ENCODE results near the gene WASF2.

WASF2 gene

GRCh38 chr1:27400082-27400962, 89.6 kb downstream of the WASF2 start:
- peaks cover 3% of the 10 kb centered on the region for H3K36me3 Mint-ChIP-seq (ENCODE audit: low read depth)
- no peak overlapping the region for H3K27ac Mint-ChIP-seq
- H3K27me3 Mint-ChIP-seq (ENCODE audit: low read depth), result no peaks in the 10 kb centered on the region
- no peak overlapping the region for H3K4me3 Mint-ChIP-seq
- H3K4me1 Mint-ChIP-seq (ENCODE audit: low read depth), result peaks cover 2% of the 10 kb centered on the region
- H3K9me3 Mint-ChIP-seq, result no peaks in the 10 kb centered on the region

GRCh38 chr1:27399251-27400025, 90.5 kb downstream of the WASF2 start:
- H3K27me3 Mint-ChIP-seq (ENCODE audit: low read depth), result no peaks in the 10 kb centered on the region
- no peak overlapping the region for H3K27ac Mint-ChIP-seq
- no peaks in the 10 kb centered on the region for H3K9me3 Mint-ChIP-seq
- H3K4me3 Mint-ChIP-seq, result no peak overlapping the region
- H3K4me1 Mint-ChIP-seq (ENCODE audit: low read depth), result peaks cover 4% of the 10 kb centered on the region
- peaks cover under 1% of the 10 kb centered on the region for H3K36me3 Mint-ChIP-seq (ENCODE audit: low read depth)

GRCh38 chr1:27398405-27399149, 91.4 kb downstream of the WASF2 start:
- Mint-ChIP-seq H3K27me3 (ENCODE audit: low read depth) (no peaks in the 10 kb centered on the region), H3K4me1 (ENCODE audit: low read depth) (peaks cover 4% of the 10 kb centered on the region), H3K9me3 (no peaks in the 10 kb centered on the region), H3K27ac (no peak overlapping the region), H3K36me3 (ENCODE audit: low read depth) (no peaks in the 10 kb centered on the region), H3K4me3 (no peak overlapping the region)

- no peaks in the 10 kb centered on the region for H3K36me3 Mint-ChIP-seq (ENCODE audit: low read depth)
- H3K27me3 Mint-ChIP-seq (ENCODE audit: low read depth), result no peaks in the 10 kb centered on the region
- no peaks in the 10 kb centered on the region for H3K9me3 Mint-ChIP-seq
- peaks cover 3% of the 10 kb centered on the region for H3K4me1 Mint-ChIP-seq (ENCODE audit: low read depth)
- H3K27ac Mint-ChIP-seq, result no peak overlapping the region
- no peak overlapping the region for H3K4me3 Mint-ChIP-seq
Measured at GRCh38 chr1:27397749-27398148, 92.2 kb downstream of the WASF2 start.

- Mint-ChIP-seq H3K27me3 (ENCODE audit: low read depth) (peaks cover 2% of the 10 kb centered on the region), H3K4me3 (no peak overlapping the region), H3K4me1 (ENCODE audit: low read depth) (peaks cover 6% of the 10 kb centered on the region), H3K9me3 (no peaks in the 10 kb centered on the region), H3K36me3 (ENCODE audit: low read depth) (no peaks in the 10 kb centered on the region), H3K27ac (no peak overlapping the region)
Measured at GRCh38 chr1:27397110-27397509, 92.9 kb downstream of the WASF2 start.

- Mint-ChIP-seq H3K4me3 (no peak overlapping the region), H3K27ac (no peak overlapping the region), H3K36me3 (ENCODE audit: low read depth) (no peaks in the 10 kb centered on the region), H3K9me3 (no peaks in the 10 kb centered on the region), H3K4me1 (ENCODE audit: low read depth) (peaks cover 11% of the 10 kb centered on the region), H3K27me3 (ENCODE audit: low read depth) (peaks cover 4% of the 10 kb centered on the region)
Measured at GRCh38 chr1:27395441-27396195, 94.3 kb downstream of the WASF2 start.

- Mint-ChIP-seq H3K9me3 (no peaks in the 10 kb centered on the region), H3K27me3 (ENCODE audit: low read depth) (peaks cover 5% of the 10 kb centered on the region), H3K27ac (no peak overlapping the region), H3K4me1 (ENCODE audit: low read depth) (peaks cover 11% of the 10 kb centered on the region), H3K4me3 (no peak overlapping the region), H3K36me3 (ENCODE audit: low read depth) (no peaks in the 10 kb centered on the region)
Measured at GRCh38 chr1:27394925-27395324, 95.0 kb downstream of the WASF2 start.

- H3K9me3 Mint-ChIP-seq, result no peaks in the 10 kb centered on the region
Measured at GRCh38 chr1:27394282-27394658, 95.7 kb downstream of the WASF2 start.

GRCh38 chr1:27393641-27394281, 96.2 kb downstream of the WASF2 start:
- peaks cover 11% of the 10 kb centered on the region for H3K4me1 Mint-ChIP-seq (ENCODE audit: low read depth)
- H3K27me3 Mint-ChIP-seq (ENCODE audit: low read depth), result peaks cover 13% of the 10 kb centered on the region
- H3K9me3 Mint-ChIP-seq, result no peaks in the 10 kb centered on the region
- H3K4me3 Mint-ChIP-seq, result peak overlapping the region; percentile 65
- no peaks in the 10 kb centered on the region for H3K36me3 Mint-ChIP-seq (ENCODE audit: low read depth)
- H3K27ac Mint-ChIP-seq, result no peak overlapping the region

More at GRCh38 chr1:27394282-27394658, 95.7 kb downstream of the WASF2 start:
- Mint-ChIP-seq H3K36me3 (ENCODE audit: low read depth) (no peaks in the 10 kb centered on the region), H3K27me3 (ENCODE audit: low read depth) (peaks cover 11% of the 10 kb centered on the region), H3K4me3 (peak overlapping the region; percentile 17), H3K4me1 (ENCODE audit: low read depth) (peaks cover 11% of the 10 kb centered on the region), H3K27ac (peak overlapping the region; percentile 46)

GRCh38 chr1:27392778-27393635, 97.0 kb downstream of the WASF2 start:
- H3K27ac Mint-ChIP-seq, result peak overlapping the region; percentile 45
- H3K27me3 Mint-ChIP-seq (ENCODE audit: low read depth), result peaks cover 17% of the 10 kb centered on the region
- no peaks in the 10 kb centered on the region for H3K9me3 Mint-ChIP-seq
- H3K36me3 Mint-ChIP-seq (ENCODE audit: low read depth), result no peaks in the 10 kb centered on the region
- H3K4me1 Mint-ChIP-seq (ENCODE audit: low read depth), result peaks cover 14% of the 10 kb centered on the region
- H3K4me3 Mint-ChIP-seq, result peak overlapping the region; percentile 65

- Mint-ChIP-seq H3K27ac (peak within 1 kb of the TSS; percentile 84), H3K4me1 (ENCODE audit: low read depth) (peaks cover 14% of the 10 kb centered on the region), H3K9me3 (no peaks in the 10 kb centered on the region), H3K36me3 (ENCODE audit: low read depth) (no peaks in the 10 kb centered on the region), H3K4me3 (peak within 1 kb of the TSS; percentile 72), H3K27me3 (ENCODE audit: low read depth) (peaks cover 17% of the 10 kb centered on the region)
Measured at GRCh38 chr1:27392096-27392777, 97.7 kb downstream of the WASF2 start, which contains the start of gene GPR3. Gene GPR3 (plus strand): TSS chr1:27392622. CDS start chr1:27393799, 1,177 bp downstream.

GRCh38 chr1:27391511-27392095, 98.4 kb downstream of the WASF2 start:
- H3K36me3 Mint-ChIP-seq (ENCODE audit: low read depth), result no peaks in the 10 kb centered on the region
- H3K4me3 Mint-ChIP-seq, result peak overlapping the region; percentile 72
- peak overlapping the region; percentile 84 for H3K27ac Mint-ChIP-seq
- peaks cover 22% of the 10 kb centered on the region for H3K27me3 Mint-ChIP-seq (ENCODE audit: low read depth)
- no peaks in the 10 kb centered on the region for H3K9me3 Mint-ChIP-seq
- peaks cover 14% of the 10 kb centered on the region for H3K4me1 Mint-ChIP-seq (ENCODE audit: low read depth)
